Activated T-cell treated with anti-CD3 and anti-CD28 coated beads, Interleukin-2, amount 50 U/mL, for 4 hours (primary cell): ENCODE results near the gene SHROOM3. TPM values are rescaled to one million over a fixed set of nuclear protein-coding genes. Genes with fewer than 3 reads are reported as not detected.

ENCODE experiments used
- ATAC-seq, 2 donors: fragments of 200-7000 bp; cut with Tn5 transposase; one replicate each; pipeline ENCODE4 v1.10.0; 2021
- DNase-seq: peaks from one replicate; pipeline ENCODE4 v3.0.0-alpha.2; 2020
- H3K27me3 Mint-ChIP-seq: one replicate; pipeline ENCODE4 v1.8.0; 2021; ENCODE audit warnings: low read depth, mixed read lengths
- H3K36me3 Mint-ChIP-seq: one replicate; pipeline ENCODE4 v1.8.0; 2022; ENCODE audit warnings: mixed read lengths; ENCODE audit not compliant: insufficient read depth
- H3K4me1 Mint-ChIP-seq: one replicate; pipeline ENCODE4 v1.8.0; 2021; ENCODE audit warnings: low read depth, mixed read lengths
- H3K4me3 Mint-ChIP-seq: one replicate; pipeline ENCODE4 v1.8.0; 2021; ENCODE audit warnings: mild to moderate bottlenecking, moderate library complexity, mixed read lengths
- H3K9me3 Mint-ChIP-seq: one replicate; pipeline ENCODE4 v1.8.0; 2021; ENCODE audit warnings: mixed read lengths
- total RNA-seq, 3 donors: library from RNA; stranded (reverse); gene quantifications; one replicate each; pipeline ENCODE4 v1.2.1, GENCODE V29; 2021

SHROOM3 gene
- total RNA-seq, 3 donors from 2014 or later = 0.05 to 0.33 (median 0.08) TPM

DNA sequence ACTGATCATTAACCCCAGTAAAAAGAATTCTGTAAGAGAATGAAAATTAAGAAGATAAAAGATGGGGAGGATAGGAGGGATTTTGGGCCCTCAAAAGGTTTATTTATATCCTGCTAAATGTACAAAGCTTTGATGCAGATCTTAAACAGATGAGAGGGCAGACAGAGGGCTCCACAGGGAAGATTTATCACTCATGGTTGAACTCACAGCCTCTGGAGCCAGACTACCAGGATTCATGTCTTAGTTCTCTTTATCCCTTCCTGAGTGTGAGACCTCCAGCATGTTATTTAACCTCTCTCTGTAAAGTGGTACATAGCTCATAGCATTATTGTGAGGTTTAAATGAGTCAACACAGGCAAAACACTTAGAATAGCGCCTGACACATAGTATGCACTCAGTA is 388.5 kb downstream of the SHROOM3 start:
- Mint-ChIP-seq H3K4me1 (no peaks in the 10 kb centered on the region), H3K27me3 (peaks cover 5% of the 10 kb centered on the region), H3K36me3 (no peaks in the 10 kb centered on the region), H3K9me3 (peaks cover 4% of the 10 kb centered on the region), H3K4me3 (no peak overlapping the region)
- DNase-seq (no peak), ATAC-seq (no peak)

DNA sequence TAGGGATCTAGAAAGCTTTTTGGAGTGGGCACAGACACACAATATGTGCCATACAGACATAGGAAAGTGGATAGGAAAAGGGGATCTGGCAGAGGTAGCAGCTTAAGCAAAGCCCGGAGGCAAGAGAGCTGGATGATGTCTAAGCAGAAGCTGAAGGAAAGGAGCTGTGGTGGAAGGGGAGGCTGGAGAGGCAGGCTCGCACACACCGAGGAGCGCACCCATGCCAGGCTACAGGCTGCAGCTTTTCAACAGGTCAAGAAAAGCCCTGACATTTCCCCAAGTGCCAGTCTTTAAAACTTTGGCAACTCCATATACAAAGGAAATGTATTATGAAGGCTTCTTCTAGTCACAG is 395.6 kb downstream of the SHROOM3 start:
- H3K9me3 Mint-ChIP-seq = no peaks in the 10 kb centered on the region
- DNase-seq (no peak), ATAC-seq (no peak)
- H3K27me3 Mint-ChIP-seq = no peaks in the 10 kb centered on the region
- H3K4me3 Mint-ChIP-seq = no peak overlapping the region
- H3K36me3 Mint-ChIP-seq = no peaks in the 10 kb centered on the region
- H3K4me1 Mint-ChIP-seq = no peaks in the 10 kb centered on the region

DNA sequence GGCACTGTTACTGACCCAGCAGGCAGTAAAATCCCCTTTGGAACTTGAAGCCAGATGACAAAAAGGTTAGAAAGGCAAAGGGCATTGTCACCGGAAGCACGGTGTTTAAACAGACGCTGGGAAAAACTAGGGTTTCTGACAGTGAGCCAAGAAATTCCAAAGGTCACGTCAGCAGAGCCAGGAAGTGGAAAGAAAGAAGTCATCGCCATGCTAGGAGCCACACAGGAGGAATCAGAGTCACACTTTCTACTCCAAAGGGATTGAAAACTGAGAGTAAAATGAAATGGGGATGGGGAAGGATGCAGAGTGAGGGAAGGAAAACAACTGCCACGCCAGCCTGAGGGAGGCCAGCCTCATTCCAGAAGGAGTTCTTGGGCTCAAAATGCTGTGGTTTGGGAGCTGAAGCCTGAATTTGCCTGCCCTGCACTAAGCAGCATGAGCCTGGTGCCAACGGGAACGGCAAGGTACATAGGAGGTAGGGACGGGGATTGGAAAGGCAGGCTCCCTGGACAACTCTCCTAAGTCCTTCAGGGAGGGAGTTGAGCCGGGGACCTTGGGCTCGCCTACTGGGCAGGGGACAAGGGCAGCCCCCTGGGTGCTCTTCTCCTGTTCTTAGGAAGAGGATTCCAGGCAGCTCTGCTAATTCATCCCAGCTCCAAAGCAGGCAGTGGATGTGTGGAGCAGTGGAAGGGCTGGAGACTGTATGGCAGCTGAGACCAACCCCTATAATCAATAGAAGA is 396.1 kb downstream of the SHROOM3 start:
- DNase-seq (no peak), ATAC-seq (no peak)
- Mint-ChIP-seq H3K9me3 (no peaks in the 10 kb centered on the region), H3K4me1 (no peaks in the 10 kb centered on the region), H3K4me3 (no peak overlapping the region), H3K27me3 (no peaks in the 10 kb centered on the region), H3K36me3 (no peaks in the 10 kb centered on the region)

DNA sequence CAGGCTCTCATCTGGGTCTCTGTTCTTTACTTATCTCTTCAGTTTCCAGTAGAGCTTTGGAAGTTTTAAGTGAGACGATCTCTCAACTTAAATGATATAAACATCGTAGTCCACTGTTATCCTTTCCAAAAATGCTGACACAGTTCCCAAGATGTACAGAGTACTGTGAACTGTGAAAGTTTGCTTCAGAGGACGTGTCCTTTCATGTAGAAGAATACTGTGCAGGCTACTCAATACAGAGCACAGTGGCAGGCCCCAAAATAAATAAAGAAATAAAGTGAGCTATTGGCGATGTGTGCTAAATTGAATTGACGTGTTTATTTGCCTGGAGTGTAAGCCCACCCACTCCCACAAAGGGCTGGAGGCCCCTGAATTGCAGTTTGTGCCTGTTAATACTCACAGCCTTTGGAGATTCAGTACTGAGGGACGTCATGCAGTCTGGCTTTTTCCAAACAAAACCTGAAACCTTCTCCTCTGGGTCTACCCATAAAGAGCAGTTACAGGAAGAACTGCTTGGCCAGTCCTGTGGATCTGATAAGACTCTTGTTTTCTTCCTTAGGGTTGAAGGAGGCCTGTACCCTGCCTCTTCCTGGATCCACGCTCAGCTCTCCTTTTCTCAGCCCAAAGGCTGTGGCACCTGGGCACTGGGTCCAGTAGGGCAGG is 396.8 kb downstream of the SHROOM3 start:
- H3K36me3 Mint-ChIP-seq = no peaks in the 10 kb centered on the region
- H3K9me3 Mint-ChIP-seq = no peaks in the 10 kb centered on the region
- H3K4me1 Mint-ChIP-seq = no peaks in the 10 kb centered on the region
- DNase-seq = no peak
- H3K4me3 Mint-ChIP-seq = no peak overlapping the region
- H3K27me3 Mint-ChIP-seq = no peaks in the 10 kb centered on the region
- no peak for ATAC-seq

Other genes starting within 250 kb of the SHROOM3 start
- 1 to 10 TPM; 3.5 to 5.3 (median 4.6) TPM for gene SCARB2, start 221.4 kb upstream of the SHROOM3 start, total RNA-seq
- not detected for gene FAM47E, start 183.5 kb upstream of the SHROOM3 start, total RNA-seq
- gene STBD1, start 128.5 kb upstream of the SHROOM3 start, total RNA-seq = under 1 TPM; 0.23 to 0.52 (median 0.34) TPM
- gene CCDC158, start 14.1 kb upstream of the SHROOM3 start, total RNA-seq = not detected